ENCODE measurements around the gene NDUFA6. TPM values are rescaled to one million over a fixed set of nuclear protein-coding genes. Genes with fewer than 3 reads are reported as not detected.
"Not testable (repeated sequence)": the region's sequence is repeated elsewhere in the genome, so short reads cannot be mapped to it uniquely, and the experiment has no call there.

NDUFA6 gene
- total RNA-seq, result 114 TPM
- polyA plus RNA-seq (ENCODE audit: insufficient read depth in 1 of 8, insufficient read length in 8 of 8, low replicate concordance in 1 of 8), result 100 to 1,000 TPM in 2 of 8 donors, 10 to 100 TPM in 6; 78.1 to 143 (median 90.1) TPM
- long read RNA-seq, donor 1, transcript NDUFA6-202 (3 exons, 1,256 nt), result major isoform, 83 of 84 reads
- long read RNA-seq, donor 1, partial matches to known transcripts, result 0 of 84 reads
- long read RNA-seq, donor 1, other reads (novel, unspliced or antisense), result 0 of 84 reads
- long read RNA-seq, donor 2, transcript NDUFA6-202 (3 exons, 1,256 nt), result major isoform, 20 of 21 reads
- long read RNA-seq, donor 2, partial matches to known transcripts, result 0 of 21 reads
- long read RNA-seq, donor 2, other reads (novel, unspliced or antisense), result 0 of 21 reads
- long read RNA-seq, donor 3, transcript NDUFA6-202 (3 exons, 1,256 nt), result major isoform, 128 of 131 reads
- long read RNA-seq, donor 3, partial matches to known transcripts, result 0 of 131 reads
- long read RNA-seq, donor 3, other reads (novel, unspliced or antisense), result 0 of 131 reads
- long read RNA-seq, donor 4, transcript NDUFA6-202 (3 exons, 1,256 nt), result major isoform, 101 of 103 reads
- long read RNA-seq, donor 4, partial matches to known transcripts, result 0 of 103 reads
- long read RNA-seq, donor 4, other reads (novel, unspliced or antisense), result 0 of 103 reads
- long read RNA-seq, donor 5, transcript NDUFA6-201 (2 exons, 475 nt), result minor isoform, 7 of 318 reads
- long read RNA-seq, donor 5, transcript NDUFA6-202 (3 exons, 1,256 nt), result major isoform, 300 of 318 reads
- long read RNA-seq, donor 5, partial matches to known transcripts, result 5 of 318 reads
- long read RNA-seq, donor 5, other reads (novel, unspliced or antisense), result 6 of 318 reads
- long read RNA-seq, donor 6, transcript NDUFA6-201 (2 exons, 475 nt), result minor isoform, 11 of 332 reads
- long read RNA-seq, donor 6, transcript NDUFA6-202 (3 exons, 1,256 nt), result major isoform, 315 of 332 reads
- long read RNA-seq, donor 6, partial matches to known transcripts, result 6 of 332 reads
- long read RNA-seq, donor 6, other reads (novel, unspliced or antisense), result 0 of 332 reads
- long read RNA-seq, donor 7, transcript NDUFA6-202 (3 exons, 1,256 nt), result major isoform, 223 of 232 reads
- long read RNA-seq, donor 7, transcript NDUFA6-201 (2 exons, 475 nt), result minor isoform, 9 of 232 reads
- long read RNA-seq, donor 7, partial matches to known transcripts, result 0 of 232 reads
- long read RNA-seq, donor 7, other reads (novel, unspliced or antisense), result 0 of 232 reads
- long read RNA-seq, donor 8, transcript NDUFA6-201 (2 exons, 475 nt), result minor isoform, 8 of 133 reads
- long read RNA-seq, donor 8, transcript NDUFA6-202 (3 exons, 1,256 nt), result major isoform, 125 of 133 reads
- long read RNA-seq, donor 8, partial matches to known transcripts, result 0 of 133 reads
- long read RNA-seq, donor 8, other reads (novel, unspliced or antisense), result 0 of 133 reads
- long read RNA-seq, donor 9, transcript NDUFA6-202 (3 exons, 1,256 nt), result major isoform, 118 of 131 reads
- long read RNA-seq, donor 9, partial matches to known transcripts, result 5 of 131 reads
- long read RNA-seq, donor 9, other reads (novel, unspliced or antisense), result 5 of 131 reads
- long read RNA-seq, donor 10, transcript NDUFA6-202 (3 exons, 1,256 nt), result major isoform, 177 of 190 reads
- long read RNA-seq, donor 10, transcript NDUFA6-201 (2 exons, 475 nt), result minor isoform, 13 of 190 reads
- long read RNA-seq, donor 10, partial matches to known transcripts, result 0 of 190 reads
- long read RNA-seq, donor 10, other reads (novel, unspliced or antisense), result 0 of 190 reads
- long read RNA-seq, donor 11, transcript NDUFA6-201 (2 exons, 475 nt), result minor isoform, 6 of 149 reads
- long read RNA-seq, donor 11, transcript NDUFA6-202 (3 exons, 1,256 nt), result major isoform, 143 of 149 reads
- long read RNA-seq, donor 11, partial matches to known transcripts, result 0 of 149 reads
- long read RNA-seq, donor 11, other reads (novel, unspliced or antisense), result 0 of 149 reads

- peak within 1 kb of the TSS; percentile 96 for H3K27ac ChIP-seq (ENCODE audit: low read length)
- peaks cover 27% of the 10 kb centered on the region for H3K36me3 ChIP-seq (ENCODE audit: control insufficient read depth, insufficient read depth, low read length)
- DNase-seq, result peak; percentile 100
- WGBS (ENCODE audit: insufficient coverage), result under 1% methylated on average over 55 of the region's 71 CpGs
- H3K9me3 ChIP-seq (replicated peaks; ENCODE audit: control insufficient read depth, low read depth, low read length), result peaks cover 3% of the 10 kb centered on the region
- peak within 1 kb of the TSS; percentile 84 for H3K4me3 ChIP-seq (ENCODE audit: low read length)
- no peaks in the 10 kb centered on the region for H3K27me3 ChIP-seq (ENCODE audit: control insufficient read depth, insufficient read depth, low read length)
- H3K4me1 ChIP-seq (ENCODE audit: control insufficient read depth, insufficient read depth, low read length), result peaks cover 17% of the 10 kb centered on the region
Observed at GRCh38 chr22:42090596-42091454, at the start of gene NDUFA6. NDUFA6 (minus strand) TSS chr22:42090772; CDS start chr22:42090744, 28 bp downstream.

- WGBS (ENCODE audit: insufficient coverage), result 92% methylated on average over 6 of the region's 17 CpGs
Observed at GRCh38 chr22:42140153-42140552, 49.6 kb upstream of the NDUFA6 start.

GRCh38 chr22:42139508-42139907 is 48.9 kb upstream of the NDUFA6 start:
- H3K9me3 ChIP-seq (replicated peaks; ENCODE audit: control insufficient read depth, low read depth, low read length); H3K36me3 ChIP-seq (ENCODE audit: control insufficient read depth, insufficient read depth, low read length); H3K4me1 ChIP-seq (ENCODE audit: control insufficient read depth, insufficient read depth, low read length); H3K27me3 ChIP-seq (ENCODE audit: control insufficient read depth, insufficient read depth, low read length); H3K27ac ChIP-seq (ENCODE audit: low read length); H3K4me3 ChIP-seq (ENCODE audit: low read length); DNase-seq: not testable (repeated sequence)
- 94% methylated on average over 7 of the region's 7 CpGs for WGBS (ENCODE audit: insufficient coverage)

More at GRCh38 chr22:42140153-42140552, 49.6 kb upstream of the NDUFA6 start:
- not testable (repeated sequence) for H3K9me3 ChIP-seq (replicated peaks; ENCODE audit: control insufficient read depth, low read depth, low read length); H3K27me3 ChIP-seq (ENCODE audit: control insufficient read depth, insufficient read depth, low read length); DNase-seq; H3K36me3 ChIP-seq (ENCODE audit: control insufficient read depth, insufficient read depth, low read length); H3K27ac ChIP-seq (ENCODE audit: low read length); H3K4me3 ChIP-seq (ENCODE audit: low read length); H3K4me1 ChIP-seq (ENCODE audit: control insufficient read depth, insufficient read depth, low read length)

GRCh38 chr22:42138972-42139371 is 48.4 kb upstream of the NDUFA6 start:
- no peaks in the 10 kb centered on the region for H3K9me3 ChIP-seq (replicated peaks; ENCODE audit: control insufficient read depth, low read depth, low read length)
- WGBS (ENCODE audit: insufficient coverage), result no CpG with 5 or more reads among the region's 2 CpGs
- no peak overlapping the region for H3K27ac ChIP-seq (ENCODE audit: low read length)
- no peaks in the 10 kb centered on the region for H3K4me1 ChIP-seq (ENCODE audit: control insufficient read depth, insufficient read depth, low read length)
- H3K4me3 ChIP-seq (ENCODE audit: low read length), result no peak overlapping the region
- no peaks in the 10 kb centered on the region for H3K36me3 ChIP-seq (ENCODE audit: control insufficient read depth, insufficient read depth, low read length)
- peaks cover 3% of the 10 kb centered on the region for H3K27me3 ChIP-seq (ENCODE audit: control insufficient read depth, insufficient read depth, low read length)
- DNase-seq, result no peak

GRCh38 chr22:42138122-42138770 is 47.7 kb upstream of the NDUFA6 start:
- no peak overlapping the region for H3K27ac ChIP-seq (ENCODE audit: low read length)
- no peaks in the 10 kb centered on the region for H3K4me1 ChIP-seq (ENCODE audit: control insufficient read depth, insufficient read depth, low read length)
- H3K27me3 ChIP-seq (ENCODE audit: control insufficient read depth, insufficient read depth, low read length), result peaks cover 5% of the 10 kb centered on the region
- 92% methylated on average over 31 of the region's 31 CpGs for WGBS (ENCODE audit: insufficient coverage)
- DNase-seq, result no peak
- no peak overlapping the region for H3K4me3 ChIP-seq (ENCODE audit: low read length)
- H3K9me3 ChIP-seq (replicated peaks; ENCODE audit: control insufficient read depth, low read depth, low read length), result no peaks in the 10 kb centered on the region
- no peaks in the 10 kb centered on the region for H3K36me3 ChIP-seq (ENCODE audit: control insufficient read depth, insufficient read depth, low read length)

- H3K27ac ChIP-seq (ENCODE audit: low read length); DNase-seq; H3K9me3 ChIP-seq (replicated peaks; ENCODE audit: control insufficient read depth, low read depth, low read length); H3K36me3 ChIP-seq (ENCODE audit: control insufficient read depth, insufficient read depth, low read length); H3K4me1 ChIP-seq (ENCODE audit: control insufficient read depth, insufficient read depth, low read length); H3K4me3 ChIP-seq (ENCODE audit: low read length): not testable (repeated sequence)
- H3K27me3 ChIP-seq (ENCODE audit: control insufficient read depth, insufficient read depth, low read length), result peaks cover 12% of the 10 kb centered on the region
- no CpG with 5 or more reads among the region's 4 CpGs for WGBS (ENCODE audit: insufficient coverage)
Observed at GRCh38 chr22:42135688-42136087, 45.1 kb upstream of the NDUFA6 start.

- Histone ChIP-seq H3K4me1 (ENCODE audit: control insufficient read depth, insufficient read depth, low read length) (no peaks in the 10 kb centered on the region), H3K27me3 (ENCODE audit: control insufficient read depth, insufficient read depth, low read length) (peaks cover 12% of the 10 kb centered on the region), H3K9me3 (replicated peaks; ENCODE audit: control insufficient read depth, low read depth, low read length) (no peaks in the 10 kb centered on the region), H3K4me3 (ENCODE audit: low read length) (no peak overlapping the region), H3K27ac (ENCODE audit: low read length) (no peak overlapping the region), H3K36me3 (ENCODE audit: control insufficient read depth, insufficient read depth, low read length) (no peaks in the 10 kb centered on the region)
- DNase-seq, result no peak
- 62% methylated on average over 16 of the region's 24 CpGs for WGBS (ENCODE audit: insufficient coverage)
Observed at GRCh38 chr22:42134100-42135020, 43.8 kb upstream of the NDUFA6 start.

Data from muscle of leg (tissue), 16 donors.